ENCODE results near the gene DLG2.

DLG2 gene

DNA sequence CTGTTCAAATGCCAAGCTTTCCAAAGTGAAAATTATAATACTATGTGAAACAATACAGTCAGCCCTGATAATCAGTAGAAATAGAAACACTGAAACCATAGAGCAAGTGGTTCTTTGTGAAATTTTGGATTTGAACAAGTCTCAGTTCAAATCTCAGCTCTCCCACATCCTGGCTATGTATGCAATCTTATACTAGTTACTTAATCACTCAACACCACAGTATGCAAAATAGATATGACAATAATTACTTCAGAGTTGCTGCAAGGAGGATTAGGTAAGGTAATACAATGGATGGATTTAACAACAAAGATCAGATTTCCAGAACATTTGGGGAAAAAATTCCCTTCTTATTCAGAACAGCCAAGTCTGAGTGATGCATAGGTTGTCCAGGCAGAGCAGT is 1489.2 kb downstream of the DLG2 start:
- DNase-seq: no peak

DNA sequence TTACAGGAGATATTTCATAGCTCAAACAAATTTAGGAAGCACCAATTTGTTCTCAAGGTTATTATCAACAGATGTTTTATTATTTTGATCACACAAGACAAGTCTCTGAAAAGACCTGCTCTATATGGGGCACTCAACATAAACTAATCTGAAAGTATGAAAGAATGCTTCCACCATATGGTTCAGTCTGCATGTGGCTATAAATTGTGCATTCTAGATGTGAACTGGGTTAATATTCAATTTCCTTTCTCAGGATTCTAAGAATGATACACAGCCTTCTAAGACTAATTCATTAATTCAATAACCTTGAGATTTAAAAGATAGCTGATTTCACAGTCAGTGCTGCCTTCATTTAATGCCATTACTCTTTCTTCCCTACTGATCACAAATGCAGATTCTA is 1489.6 kb downstream of the DLG2 start:
- no peak for DNase-seq

DNA sequence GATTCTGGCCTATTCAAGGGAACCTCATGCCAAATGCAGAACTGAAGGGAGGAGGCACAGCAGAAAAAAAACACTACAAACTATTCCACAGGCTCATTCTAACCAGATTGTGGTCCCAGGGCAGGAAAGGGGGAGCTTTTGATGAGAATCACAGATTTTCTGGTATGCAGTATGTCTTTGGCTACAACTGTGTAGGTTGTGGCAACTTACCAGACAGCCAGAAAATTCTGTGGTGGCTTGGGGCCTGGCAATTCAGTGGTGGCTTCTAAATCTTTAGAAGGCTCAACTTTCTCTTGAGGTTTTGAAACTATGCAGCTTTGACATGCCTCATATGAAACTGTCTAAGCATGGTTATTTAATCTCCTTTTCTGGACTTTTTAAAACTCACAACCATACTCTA is 1490.2 kb downstream of the DLG2 start:
- no peak for DNase-seq

- no peak for DNase-seq
These were observed 1496.3 kb downstream of the DLG2 start for GRCh38 chr11:84130646-84131427.

- no peak for DNase-seq
These were observed 1497.1 kb downstream of the DLG2 start for GRCh38 chr11:84129961-84130576.

- no peak for DNase-seq
These were observed 1498.3 kb downstream of the DLG2 start for GRCh38 chr11:84128840-84129239.

GRCh38 chr11:84117394-84117793 is 1509.8 kb downstream of the DLG2 start:
- DNase-seq: no peak

- no peak for DNase-seq
These were observed 1520.6 kb downstream of the DLG2 start for GRCh38 chr11:84106541-84106940.

DNA sequence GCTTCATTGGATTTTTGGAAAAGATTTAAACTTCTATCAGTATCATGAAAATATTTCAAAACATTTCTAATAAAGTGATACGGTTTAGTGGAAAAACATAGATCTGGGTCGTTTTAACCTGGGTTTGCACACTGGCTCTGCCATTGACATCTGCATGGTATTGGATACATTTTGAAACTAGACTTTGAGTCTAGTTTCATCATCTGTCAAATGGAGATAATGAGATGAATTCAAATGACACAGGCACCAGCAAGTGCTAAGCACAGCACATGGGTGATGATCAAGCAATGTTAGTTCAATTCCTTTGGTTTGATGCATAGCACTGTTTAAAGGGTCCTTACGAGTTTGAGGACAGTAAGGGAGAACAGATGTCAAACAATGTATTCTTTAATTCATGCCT is 1522.0 kb downstream of the DLG2 start:
- no peak for DNase-seq

- DNase-seq: no peak
These were observed 1524.0 kb downstream of the DLG2 start for GRCh38 chr11:84103096-84103495.

GRCh38 chr11:84097186-84097585 is 1530.0 kb downstream of the DLG2 start:
- no peak for DNase-seq

- no peak for DNase-seq
These were observed 1535.7 kb downstream of the DLG2 start for GRCh38 chr11:84091212-84091986.

DNA sequence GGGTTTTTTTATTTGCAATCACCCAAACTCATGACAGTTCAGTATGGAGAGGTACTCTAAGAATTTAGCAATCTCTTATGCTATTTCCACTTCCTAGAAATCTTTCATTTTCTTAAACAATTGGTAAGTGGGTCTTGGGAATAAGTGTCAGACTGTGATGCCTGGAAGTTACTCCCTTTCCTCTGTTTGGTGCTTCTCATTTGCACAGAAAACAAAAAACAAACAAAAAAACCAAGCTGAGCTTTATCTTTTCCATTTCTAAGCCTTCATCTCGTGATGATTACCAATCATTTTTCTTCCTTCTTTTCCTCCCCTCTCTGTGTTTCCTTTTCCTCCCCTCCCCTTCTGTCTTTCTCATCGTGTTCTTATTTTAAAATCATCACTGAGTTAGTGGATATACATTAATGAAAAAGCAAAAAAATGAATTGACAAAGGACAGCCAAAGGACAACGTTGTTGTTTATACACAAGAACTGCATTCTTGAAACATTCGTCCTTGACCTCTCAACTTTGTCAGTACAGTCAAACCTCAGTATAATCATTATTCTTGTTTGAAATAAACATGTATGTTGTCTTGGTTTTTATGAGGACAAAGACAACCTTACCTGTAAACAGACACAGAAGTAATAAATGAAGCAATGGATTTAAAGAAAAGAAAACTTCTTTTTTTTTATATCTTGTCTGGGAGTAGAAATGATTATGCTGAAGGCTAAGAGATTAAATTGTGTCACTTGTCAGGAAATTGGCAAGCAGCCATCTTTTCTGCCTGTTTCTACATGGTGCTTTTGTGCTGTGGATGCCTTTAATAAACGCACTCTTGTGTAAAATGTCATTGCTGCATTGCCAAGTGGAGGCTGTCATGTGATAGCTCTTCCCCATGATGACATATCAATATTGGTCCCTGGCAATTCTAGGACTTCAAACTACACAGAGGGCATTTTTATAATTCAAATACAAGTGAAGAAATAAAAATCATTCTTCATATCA is 1537.8 kb downstream of the DLG2 start:
- DNase-seq: no peak

DNA sequence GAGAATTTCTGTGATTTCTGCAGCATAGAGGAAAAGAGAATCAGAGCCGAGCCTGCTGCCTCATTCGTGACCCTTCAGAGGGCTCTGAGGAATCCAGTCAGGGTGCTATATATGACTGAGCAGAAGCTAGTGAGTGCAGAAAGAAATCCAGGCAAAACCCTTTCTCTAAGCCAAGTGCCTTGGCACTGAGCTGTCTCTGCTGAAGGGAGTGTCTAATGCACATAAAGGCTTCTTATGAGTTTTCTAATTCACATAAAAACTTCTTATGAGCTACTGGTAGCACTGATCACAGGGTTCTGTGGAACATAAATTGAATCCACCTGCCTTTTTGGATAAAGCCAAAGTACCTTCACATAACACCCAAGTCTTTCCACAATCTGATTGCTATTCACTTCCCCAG is 1555.3 kb downstream of the DLG2 start:
- DNase-seq: no peak

GRCh38 chr11:84069048-84069447 is 1558.1 kb downstream of the DLG2 start:
- DNase-seq: no peak

DNA sequence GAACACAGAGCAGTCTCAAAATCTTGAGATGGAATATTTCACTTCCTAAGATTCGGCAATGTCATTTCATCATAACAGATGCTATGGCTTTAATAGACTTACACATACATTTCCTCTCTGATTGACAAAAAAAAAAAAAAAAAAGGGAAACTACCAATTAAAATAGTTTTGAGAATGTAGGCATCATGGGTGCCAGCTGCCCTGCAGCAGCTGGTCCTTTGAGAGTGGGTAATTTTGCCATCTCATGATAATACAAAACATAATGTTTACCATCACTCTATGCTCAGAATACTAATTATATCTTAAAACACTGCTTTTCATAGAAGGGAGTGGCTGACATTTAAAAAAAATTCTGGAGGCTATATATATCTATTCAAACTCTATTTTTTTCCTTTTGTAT is 1565.4 kb downstream of the DLG2 start:
- no peak for DNase-seq

DNA sequence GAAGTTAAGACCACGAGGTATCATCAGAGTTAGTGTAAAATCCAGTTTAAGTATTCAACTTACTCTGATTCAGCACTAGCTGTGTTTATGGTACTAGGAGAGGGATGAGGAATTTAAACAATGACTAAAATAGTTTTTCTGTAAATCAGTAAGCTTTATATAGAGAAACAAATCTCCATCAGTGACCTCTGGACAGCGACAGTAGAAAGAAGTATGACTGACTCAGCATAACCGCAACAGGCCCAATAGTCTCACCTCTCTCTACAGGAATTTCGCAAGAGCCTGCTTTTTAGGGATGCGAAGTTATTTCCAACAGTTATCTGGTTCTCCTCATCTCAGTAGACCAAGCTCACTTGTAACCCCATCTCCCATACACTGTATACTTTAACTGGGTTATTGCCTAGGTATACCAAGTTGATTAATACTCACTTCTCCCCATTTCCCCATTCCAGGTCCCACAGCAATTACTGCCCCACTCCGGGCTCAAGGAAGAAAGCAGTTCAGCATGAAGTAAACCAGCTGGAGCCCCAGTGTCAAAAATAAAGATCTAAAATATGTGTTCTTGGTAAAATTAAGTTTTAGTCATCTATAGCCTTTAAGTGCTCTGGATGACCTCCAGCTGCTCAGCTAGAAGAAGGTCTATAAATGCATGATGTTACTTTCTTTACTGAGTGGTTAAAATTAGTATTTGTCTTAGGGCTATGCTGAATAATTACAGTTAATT is 1570.3 kb downstream of the DLG2 start:
- no peak for DNase-seq

DNA sequence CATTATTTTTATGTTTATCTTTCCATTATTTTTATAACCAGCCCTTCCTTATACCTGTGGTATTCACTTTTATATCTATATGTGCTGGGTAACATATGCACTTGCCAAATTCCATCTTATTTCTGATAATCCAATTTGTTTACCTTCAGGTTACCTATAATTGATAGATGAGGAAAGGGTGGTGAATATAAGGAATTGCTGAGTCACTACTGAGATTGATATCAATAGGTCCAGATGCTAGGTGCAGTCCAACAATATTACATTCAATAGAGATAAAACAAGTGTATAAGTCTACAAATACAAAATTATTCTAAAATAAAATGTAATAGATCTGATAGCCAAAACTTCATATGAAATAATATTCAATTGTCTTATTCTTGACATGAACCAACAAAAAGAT is 1582.0 kb downstream of the DLG2 start:
- no peak for DNase-seq

DNA sequence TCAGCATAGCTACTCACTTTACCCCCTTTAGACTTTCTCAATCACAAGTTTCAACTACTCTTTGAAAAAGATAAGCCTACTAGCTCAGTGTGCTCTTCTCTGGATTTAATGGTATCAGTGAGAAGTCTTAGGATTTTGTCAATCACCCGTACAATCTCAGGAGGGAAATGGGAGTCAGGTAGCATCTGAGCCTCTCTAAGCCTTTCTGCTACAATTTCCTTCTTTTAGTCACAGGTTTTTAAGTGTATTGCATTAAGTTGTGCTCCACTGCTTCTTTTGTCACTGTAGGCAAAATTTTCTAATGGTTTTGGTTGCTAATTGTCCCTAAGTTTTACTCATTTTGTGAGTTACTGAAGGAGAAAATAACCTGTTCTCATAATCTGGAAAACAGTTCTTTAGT is 1582.4 kb downstream of the DLG2 start:
- no peak for DNase-seq

- no peak for DNase-seq
These were observed 1590.4 kb downstream of the DLG2 start for GRCh38 chr11:84036664-84037194.

- no peak for DNase-seq
These were observed 1591.5 kb downstream of the DLG2 start for GRCh38 chr11:84035645-84036044.

DNA sequence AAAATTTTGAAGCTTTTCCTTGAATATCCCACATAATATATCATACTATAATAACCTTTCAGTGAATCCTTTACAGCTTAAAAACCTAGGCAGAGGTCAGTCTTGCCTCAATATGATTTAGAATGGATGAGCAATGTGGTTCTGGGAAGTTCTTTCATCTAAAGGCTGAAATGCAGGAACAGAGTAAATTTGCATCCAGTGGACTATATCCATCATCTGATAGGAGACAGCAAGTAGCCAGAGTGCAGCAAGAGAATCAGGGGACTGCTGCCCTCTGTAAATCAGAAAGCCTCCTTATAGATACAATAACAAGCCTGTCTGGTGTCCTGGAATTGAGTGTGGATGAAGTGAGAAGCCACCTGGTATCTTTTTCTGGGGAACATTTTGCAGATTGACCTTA is 1592.7 kb downstream of the DLG2 start:
- DNase-seq: no peak

Measured in inflammatory macrophage treated with lipopolysaccharide for 4 hours (primary cell).